Suprapubic skin (tissue), 4 donors: Measurements from ENCODE around the gene FASN. TPM values are rescaled to one million over a fixed set of nuclear protein-coding genes. Genes with fewer than 3 reads are reported as not detected.

Experiments
- DNase-seq, 2 donors: peaks; one replicate each; pipeline ENCODE4 v3.0.0-alpha.2; 2019; ENCODE audit warnings: low spot score in 2 of 2
- H3K27ac ChIP-seq: fragments of 200-600 bp; sonication (generic); one replicate; pipeline ENCODE4 v1.5.1; 2019
- H3K27me3 ChIP-seq: fragments of 200-600 bp; sonication (generic); one replicate; pipeline ENCODE4 v1.5.1; 2019
- H3K36me3 ChIP-seq: fragments of 200-600 bp; sonication (generic); one replicate; pipeline ENCODE4 v1.5.1; 2019
- H3K4me1 ChIP-seq: fragments of 200-600 bp; sonication (generic); one replicate; pipeline ENCODE4 v1.5.1; 2019
- H3K4me3 ChIP-seq: fragments of 200-600 bp; sonication (generic); one replicate; pipeline ENCODE4 v1.5.1; 2019; ENCODE audit warnings: mild to moderate bottlenecking
- H3K9me3 ChIP-seq: fragments of 200-600 bp; sonication (generic); one replicate; pipeline ENCODE4 v1.5.1; 2019
- CTCF ChIP-seq, 2 donors: fragments of 200-600 bp in 1 of 2; fragments of 450-650 bp in 1 of 2; sonication (generic) in 1 of 2; IDR thresholded peaks; one replicate each; pipeline ENCODE4 v1.5.1; 2016 to 2019; ENCODE audit warnings: antibody characterized with exemption in 2 of 2, mild to moderate bottlenecking in 1 of 2, moderate library complexity in 1 of 2
- EP300 ChIP-seq: sonication (generic); formaldehyde crosslinking; IDR thresholded peaks from one replicate; pipeline ENCODE4 v1.6.1; 2017; ENCODE audit warnings: antibody characterized with exemption
- POLR2A ChIP-seq, 2 donors: fragments of 450-650 bp; IDR thresholded peaks; one replicate each; pipeline ENCODE4 v1.6.1; 2017; ENCODE audit warnings: antibody characterized with exemption in 2 of 2, mild to moderate bottlenecking in 2 of 2, moderate library complexity in 2 of 2
- POLR2AphosphoS5 ChIP-seq, 3 donors: sonication (generic); formaldehyde crosslinking; IDR thresholded peaks; one replicate each; pipeline ENCODE4 v1.6.1; 2017; ENCODE audit warnings: antibody characterized with exemption in 3 of 3
- WGBS: methylation state at CpG from one replicate; pipeline ENCODE4 v1.1.5; 2018; 5-methylcytosine and 5-hydroxymethylcytosine counted together
- total RNA-seq, 4 donors: library from RNA; depleted of rRNA; stranded (reverse); fragments of >200 nt; gene quantifications; one replicate each; pipeline ENCODE4 v1.1.0, GENCODE V29; 2016

The FASN gene
- total RNA-seq, 4 donors from 2014 or later, result 278 to 464 (median 359) TPM

GRCh38 chr17:82127315-82127595, 29.2 kb upstream of the FASN start:
- Histone ChIP-seq H3K4me1 (no peaks in the 10 kb centered on the region), H3K27ac (no peak overlapping the region), H3K9me3 (no peaks in the 10 kb centered on the region), H3K36me3 (peaks cover 15% of the 10 kb centered on the region), H3K27me3 (no peaks in the 10 kb centered on the region), H3K4me3 (no peak overlapping the region)
- WGBS, result 100% methylated on average over 1 of the region's 11 CpGs
- TF ChIP-seq EP300 (no peak), POLR2AphosphoS5 (IDR thresholded peaks at IDR 0.05) (no peak), POLR2A (IDR thresholded peaks at IDR 0.05) (no peak), CTCF (IDR thresholded peaks at IDR 0.05) (no peak)
- no peak for DNase-seq

GRCh38 chr17:82126556-82127314, 28.7 kb upstream of the FASN start:
- Histone ChIP-seq H3K9me3 (no peaks in the 10 kb centered on the region), H3K4me1 (no peaks in the 10 kb centered on the region), H3K4me3 (no peak overlapping the region), H3K27ac (no peak overlapping the region), H3K27me3 (no peaks in the 10 kb centered on the region), H3K36me3 (peaks cover 15% of the 10 kb centered on the region)
- DNase-seq, result no peak
- no peak for TF ChIP-seq EP300
- TF ChIP-seq CTCF (IDR thresholded peaks at IDR 0.05), result no peak
- TF ChIP-seq POLR2A (IDR thresholded peaks at IDR 0.05), result no peak
- no peak for TF ChIP-seq POLR2AphosphoS5 (IDR thresholded peaks at IDR 0.05)
- WGBS, result 87% methylated on average over 34 of the region's 35 CpGs

- DNase-seq, result no peak
- H3K4me1 ChIP-seq, result no peaks in the 10 kb centered on the region
- TF ChIP-seq POLR2AphosphoS5 (IDR thresholded peaks at IDR 0.05), result no peak
- TF ChIP-seq POLR2A (IDR thresholded peaks at IDR 0.05), result no peak
- TF ChIP-seq CTCF (IDR thresholded peaks at IDR 0.05), result no peak
- TF ChIP-seq EP300, result no peak
- H3K4me3 ChIP-seq, result no peak overlapping the region
- H3K27ac ChIP-seq, result no peak overlapping the region
- H3K9me3 ChIP-seq, result no peaks in the 10 kb centered on the region
- H3K27me3 ChIP-seq, result no peaks in the 10 kb centered on the region
- H3K36me3 ChIP-seq, result peaks cover 15% of the 10 kb centered on the region
- WGBS, result 86% methylated on average over 4 of the region's 4 CpGs
Observed at GRCh38 chr17:82124101-82124500, 26.1 kb upstream of the FASN start.

GRCh38 chr17:82121660-82122629, 23.9 kb upstream of the FASN start:
- 89% methylated on average over 22 of the region's 32 CpGs for WGBS
- H3K9me3 ChIP-seq, result no peaks in the 10 kb centered on the region
- no peak for TF ChIP-seq CTCF (IDR thresholded peaks at IDR 0.05)
- no peak for TF ChIP-seq POLR2A (IDR thresholded peaks at IDR 0.05)
- TF ChIP-seq POLR2AphosphoS5 (IDR thresholded peaks at IDR 0.05), result no peak
- TF ChIP-seq EP300, result no peak
- no peak overlapping the region for H3K4me3 ChIP-seq
- no peak for DNase-seq
- peaks cover 6% of the 10 kb centered on the region for H3K36me3 ChIP-seq
- no peaks in the 10 kb centered on the region for H3K27me3 ChIP-seq
- no peaks in the 10 kb centered on the region for H3K4me1 ChIP-seq
- H3K27ac ChIP-seq, result no peak overlapping the region

GRCh38 chr17:82121246-82121645, 23.2 kb upstream of the FASN start:
- H3K4me1 ChIP-seq, result no peaks in the 10 kb centered on the region
- H3K27ac ChIP-seq, result no peak overlapping the region
- TF ChIP-seq CTCF (IDR thresholded peaks at IDR 0.05), result no peak
- no peak for TF ChIP-seq EP300
- TF ChIP-seq POLR2AphosphoS5 (IDR thresholded peaks at IDR 0.05), result no peak
- TF ChIP-seq POLR2A (IDR thresholded peaks at IDR 0.05), result no peak
- no peaks in the 10 kb centered on the region for H3K9me3 ChIP-seq
- H3K4me3 ChIP-seq, result no peak overlapping the region
- no peaks in the 10 kb centered on the region for H3K36me3 ChIP-seq
- H3K27me3 ChIP-seq, result no peaks in the 10 kb centered on the region
- no peak for DNase-seq
- WGBS, result 91% methylated on average over 4 of the region's 4 CpGs
